Astrocyte (in vitro differentiated cells and primary cell): Measurements from ENCODE around the gene EML5.

Source experiments
- CTCF ChIP-seq: IDR thresholded peaks from 2 replicates; pipeline ENCODE4 v1.5.1; 2011; ENCODE audit warnings: low read depth, mild to moderate bottlenecking, inconsistent platforms, low read length, moderate library complexity; ENCODE audit not compliant: insufficient read depth
- EZH2 ChIP-seq: IDR thresholded peaks from 2 replicates; pipeline ENCODE4 v1.6.1; 2012; ENCODE audit warnings: mild to moderate bottlenecking, low read length, inconsistent platforms; ENCODE audit not compliant: insufficient read depth

GRCh38 chr14:88576222-88576621 lies 216.5 kb downstream of the EML5 start:
- TF ChIP-seq CTCF: no peak
- no peak for TF ChIP-seq EZH2
